Liver (tissue), 3 donors: ENCODE measurements around the gene SRSF9.

Source experiments
- CTCF ChIP-seq: fragments of 150-350 bp; IDR thresholded peaks from 2 replicates; pipeline ENCODE4 v1.5.1; 2017; ENCODE audit warnings: improper control_type of control experiment, low read depth, low read length; ENCODE audit not compliant: missing input control
- EGR1 ChIP-seq, 2 donors: IDR thresholded peaks; 2 replicates each; pipeline ENCODE4 v1.6.1; 2016 to 2018; ENCODE audit warnings: antibody characterized with exemption in 2 of 2, low read depth in 2 of 2
- GABPA ChIP-seq, 2 donors: IDR thresholded peaks in 1 of 2; conservative IDR thresholded peaks in 1 of 2; 2 replicates each; pipeline ENCODE4 v1.6.1; 2016; ENCODE audit warnings: antibody characterized with exemption in 2 of 2, mild to moderate bottlenecking in 1 of 2, moderate library complexity in 1 of 2
- NR2F2 ChIP-seq: IDR thresholded peaks from 2 replicates; pipeline ENCODE4 v1.6.1; 2016; ENCODE audit warnings: antibody characterized with exemption
- RAD21 ChIP-seq, 2 donors: IDR thresholded peaks; 2 replicates each; pipeline ENCODE4 v1.6.1; 2016; ENCODE audit warnings: antibody characterized with exemption in 2 of 2, mild to moderate bottlenecking in 2 of 2
- YY1 ChIP-seq: IDR thresholded peaks from 2 replicates; pipeline ENCODE4 v1.6.1; 2016; ENCODE audit warnings: antibody characterized with exemption, mild to moderate bottlenecking
- ZBTB33 ChIP-seq: IDR thresholded peaks from 2 replicates; pipeline ENCODE4 v1.6.1; 2016; ENCODE audit warnings: antibody characterized with exemption
- donor health status: healthy.
- donor health status: healthy.

DNA sequence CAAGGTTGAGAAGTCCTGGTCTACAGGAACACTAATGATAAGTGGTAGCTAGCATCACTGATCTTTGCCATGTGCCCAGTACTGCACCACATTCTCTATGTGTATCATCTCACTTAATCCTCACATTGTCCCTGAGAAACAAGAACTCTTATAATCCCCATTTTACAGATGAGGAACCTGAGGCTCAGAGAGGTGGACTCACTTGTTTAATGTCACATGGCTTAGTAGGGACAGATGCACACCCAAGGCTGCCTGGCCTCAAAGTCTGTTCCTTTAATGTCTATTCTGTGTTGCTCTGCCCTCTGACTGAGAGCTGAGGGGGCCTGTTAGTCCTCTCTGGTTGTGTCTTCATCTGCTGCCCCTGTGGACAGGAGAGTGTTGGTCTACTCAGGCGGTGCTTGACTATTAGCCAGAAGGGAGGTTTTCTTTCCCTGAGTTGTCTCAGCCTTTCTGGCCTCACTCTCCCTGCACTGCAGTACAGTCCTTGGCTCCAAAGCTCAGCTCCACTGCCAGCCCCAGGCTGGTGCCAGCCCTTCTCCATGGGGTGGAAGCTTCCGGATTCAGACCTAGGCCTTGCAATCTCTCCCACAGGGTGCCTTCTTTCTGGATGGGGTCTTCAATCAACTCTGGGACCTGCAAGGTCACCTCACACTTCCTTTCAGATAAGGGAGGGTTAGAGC is 21.4 kb upstream of the SRSF9 start:
- no peak for TF ChIP-seq CTCF
- TF ChIP-seq GABPA (IDR thresholded peaks at IDR 0.05 in 1 of 2, conservative IDR thresholded peaks at IDR 0.05 in 1 of 2), result no peak
- TF ChIP-seq EGR1 (IDR thresholded peaks at IDR 0.05; ENCODE audit: low read depth in 2 of 2), result no peak
- no peak for TF ChIP-seq YY1
- no peak for TF ChIP-seq ZBTB33
- no peak for TF ChIP-seq NR2F2
- TF ChIP-seq RAD21 (IDR thresholded peaks at IDR 0.05), result no peak
